ENCODE measurements around the gene SLC16A12. TPM values are rescaled to one million over a fixed set of nuclear protein-coding genes. Genes with fewer than 3 reads are reported as not detected.
"Not testable (repeated sequence)": the region's sequence is repeated elsewhere in the genome, so short reads cannot be mapped to it uniquely, and the experiment has no call there.

Gene SLC16A12
- total and polyA plus RNA-seq, 4 donors = 0.03 to 10.7 (median 0.94) TPM

DNA sequence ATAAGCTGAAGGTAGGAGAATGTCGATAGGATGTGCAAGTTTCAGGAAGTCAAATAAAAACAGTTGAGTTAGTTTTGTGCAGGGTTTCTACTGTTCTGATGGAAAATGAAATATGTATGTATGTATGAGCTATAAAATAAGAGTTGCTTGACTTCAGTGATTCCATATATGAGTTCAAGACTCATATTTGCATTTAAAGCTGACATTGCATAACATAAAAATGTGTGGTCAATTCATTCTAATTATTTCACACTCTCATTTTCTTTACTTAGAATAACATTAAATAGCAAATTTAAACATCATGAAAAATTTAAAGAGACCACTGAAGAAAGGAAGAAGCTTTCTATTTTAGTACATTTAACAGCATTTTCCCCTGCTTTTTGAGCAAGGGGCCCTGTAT is 83.2 kb downstream of the SLC16A12 start (continued):
- TF ChIP-seq, protein P1, sequence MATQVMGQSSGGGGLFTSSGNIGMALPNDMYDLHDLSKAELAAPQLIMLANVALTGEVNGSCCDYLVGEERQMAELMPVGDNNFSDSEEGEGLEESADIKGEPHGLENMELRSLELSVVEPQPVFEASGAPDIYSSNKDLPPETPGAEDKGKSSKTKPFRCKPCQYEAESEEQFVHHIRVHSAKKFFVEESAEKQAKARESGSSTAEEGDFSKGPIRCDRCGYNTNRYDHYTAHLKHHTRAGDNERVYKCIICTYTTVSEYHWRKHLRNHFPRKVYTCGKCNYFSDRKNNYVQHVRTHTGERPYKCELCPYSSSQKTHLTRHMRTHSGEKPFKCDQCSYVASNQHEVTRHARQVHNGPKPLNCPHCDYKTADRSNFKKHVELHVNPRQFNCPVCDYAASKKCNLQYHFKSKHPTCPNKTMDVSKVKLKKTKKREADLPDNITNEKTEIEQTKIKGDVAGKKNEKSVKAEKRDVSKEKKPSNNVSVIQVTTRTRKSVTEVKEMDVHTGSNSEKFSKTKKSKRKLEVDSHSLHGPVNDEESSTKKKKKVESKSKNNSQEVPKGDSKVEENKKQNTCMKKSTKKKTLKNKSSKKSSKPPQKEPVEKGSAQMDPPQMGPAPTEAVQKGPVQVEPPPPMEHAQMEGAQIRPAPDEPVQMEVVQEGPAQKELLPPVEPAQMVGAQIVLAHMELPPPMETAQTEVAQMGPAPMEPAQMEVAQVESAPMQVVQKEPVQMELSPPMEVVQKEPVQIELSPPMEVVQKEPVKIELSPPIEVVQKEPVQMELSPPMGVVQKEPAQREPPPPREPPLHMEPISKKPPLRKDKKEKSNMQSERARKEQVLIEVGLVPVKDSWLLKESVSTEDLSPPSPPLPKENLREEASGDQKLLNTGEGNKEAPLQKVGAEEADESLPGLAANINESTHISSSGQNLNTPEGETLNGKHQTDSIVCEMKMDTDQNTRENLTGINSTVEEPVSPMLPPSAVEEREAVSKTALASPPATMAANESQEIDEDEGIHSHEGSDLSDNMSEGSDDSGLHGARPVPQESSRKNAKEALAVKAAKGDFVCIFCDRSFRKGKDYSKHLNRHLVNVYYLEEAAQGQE (IDR thresholded peaks at IDR 0.05) = no peak
- TF ChIP-seq FOXA2 (IDR thresholded peaks at IDR 0.05) (no peak), NR2F2 (IDR thresholded peaks at IDR 0.05) (no peak), YY1 (IDR thresholded peaks at IDR 0.05) (no peak)
- TF ChIP-seq, protein P2, sequence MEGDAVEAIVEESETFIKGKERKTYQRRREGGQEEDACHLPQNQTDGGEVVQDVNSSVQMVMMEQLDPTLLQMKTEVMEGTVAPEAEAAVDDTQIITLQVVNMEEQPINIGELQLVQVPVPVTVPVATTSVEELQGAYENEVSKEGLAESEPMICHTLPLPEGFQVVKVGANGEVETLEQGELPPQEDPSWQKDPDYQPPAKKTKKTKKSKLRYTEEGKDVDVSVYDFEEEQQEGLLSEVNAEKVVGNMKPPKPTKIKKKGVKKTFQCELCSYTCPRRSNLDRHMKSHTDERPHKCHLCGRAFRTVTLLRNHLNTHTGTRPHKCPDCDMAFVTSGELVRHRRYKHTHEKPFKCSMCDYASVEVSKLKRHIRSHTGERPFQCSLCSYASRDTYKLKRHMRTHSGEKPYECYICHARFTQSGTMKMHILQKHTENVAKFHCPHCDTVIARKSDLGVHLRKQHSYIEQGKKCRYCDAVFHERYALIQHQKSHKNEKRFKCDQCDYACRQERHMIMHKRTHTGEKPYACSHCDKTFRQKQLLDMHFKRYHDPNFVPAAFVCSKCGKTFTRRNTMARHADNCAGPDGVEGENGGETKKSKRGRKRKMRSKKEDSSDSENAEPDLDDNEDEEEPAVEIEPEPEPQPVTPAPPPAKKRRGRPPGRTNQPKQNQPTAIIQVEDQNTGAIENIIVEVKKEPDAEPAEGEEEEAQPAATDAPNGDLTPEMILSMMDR (IDR thresholded peaks at IDR 0.05; ENCODE audit: low read depth, low read length, missing input control) = no peak
- TF ChIP-seq, protein P3, sequence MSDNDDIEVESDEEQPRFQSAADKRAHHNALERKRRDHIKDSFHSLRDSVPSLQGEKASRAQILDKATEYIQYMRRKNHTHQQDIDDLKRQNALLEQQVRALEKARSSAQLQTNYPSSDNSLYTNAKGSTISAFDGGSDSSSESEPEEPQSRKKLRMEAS (IDR thresholded peaks at IDR 0.05) = no peak

DNA sequence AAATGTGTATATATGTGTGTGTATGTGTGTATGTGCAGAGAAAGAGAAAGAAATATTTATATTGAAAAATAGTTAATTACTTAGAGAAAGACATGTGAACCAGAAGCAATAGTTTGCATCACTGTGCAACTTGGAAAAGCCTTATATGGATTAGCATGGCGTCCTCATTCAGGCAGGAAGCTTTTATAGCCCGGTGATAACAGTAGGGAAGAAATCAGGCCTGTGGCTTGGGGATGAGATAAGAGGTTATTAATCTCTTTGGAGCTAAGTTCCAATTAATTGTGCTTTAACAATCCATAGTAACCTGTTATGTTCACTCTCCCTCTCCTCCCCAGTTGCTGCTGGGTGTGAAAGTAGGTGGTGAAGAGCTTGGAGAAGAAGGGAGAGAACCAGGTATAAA is 84.5 kb downstream of the SLC16A12 start:
- H3K4me3 ChIP-seq (ENCODE audit: low read depth in 1 of 3, low read length in 3 of 3) = no peak overlapping the region
- no peaks in the 10 kb centered on the region for H3K4me1 ChIP-seq (ENCODE audit: control insufficient read depth in 4 of 4, insufficient read depth in 4 of 4, low read length in 3 of 4)
- H3K27me3 ChIP-seq (ENCODE audit: control insufficient read depth in 4 of 4, insufficient read depth in 4 of 4, low read length in 3 of 4) = no peaks in the 10 kb centered on the region
- no peak overlapping the region for H3K9ac ChIP-seq (ENCODE audit: low read depth in 1 of 2, low read length in 2 of 2)
- no peaks in the 10 kb centered on the region for H3K36me3 ChIP-seq (ENCODE audit: control insufficient read depth in 4 of 4, insufficient read depth in 3 of 4, low read depth in 1 of 4, low read length in 3 of 4)
- no peak overlapping the region for H3K27ac ChIP-seq (ENCODE audit: low read depth in 1 of 2, low read length in 2 of 2)
- no peaks in the 10 kb centered on the region for H3K9me3 ChIP-seq (ENCODE audit: control insufficient read depth in 4 of 4, low read length in 3 of 4)
- no peak for DNase-seq (ENCODE audit: low spot score)
- WGBS = 75% methylated on average over 2 of the region's 2 CpGs
- TF ChIP-seq FOXA1 (IDR thresholded peaks at IDR 0.05) (no peak), RXRA (IDR thresholded peaks at IDR 0.05) (no peak), EGR1 (IDR thresholded peaks at IDR 0.05; ENCODE audit: low read depth in 2 of 2) (no peak), TAF1 (conservative IDR thresholded peaks at IDR 0.05) (no peak), YY1 (IDR thresholded peaks at IDR 0.05) (no peak), NR2F2 (IDR thresholded peaks at IDR 0.05) (no peak), RAD21 (IDR thresholded peaks at IDR 0.05) (no peak)
- TF ChIP-seq, protein P1 (IDR thresholded peaks at IDR 0.05) = no peak
- TF ChIP-seq, protein P2 (IDR thresholded peaks at IDR 0.05; ENCODE audit: low read depth, low read length, missing input control) = no peak
- TF ChIP-seq, protein P4, sequence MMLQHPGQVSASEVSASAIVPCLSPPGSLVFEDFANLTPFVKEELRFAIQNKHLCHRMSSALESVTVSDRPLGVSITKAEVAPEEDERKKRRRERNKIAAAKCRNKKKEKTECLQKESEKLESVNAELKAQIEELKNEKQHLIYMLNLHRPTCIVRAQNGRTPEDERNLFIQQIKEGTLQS (IDR thresholded peaks at IDR 0.05) = no peak
- TF ChIP-seq, protein P3 (IDR thresholded peaks at IDR 0.05) = no peak

DNA sequence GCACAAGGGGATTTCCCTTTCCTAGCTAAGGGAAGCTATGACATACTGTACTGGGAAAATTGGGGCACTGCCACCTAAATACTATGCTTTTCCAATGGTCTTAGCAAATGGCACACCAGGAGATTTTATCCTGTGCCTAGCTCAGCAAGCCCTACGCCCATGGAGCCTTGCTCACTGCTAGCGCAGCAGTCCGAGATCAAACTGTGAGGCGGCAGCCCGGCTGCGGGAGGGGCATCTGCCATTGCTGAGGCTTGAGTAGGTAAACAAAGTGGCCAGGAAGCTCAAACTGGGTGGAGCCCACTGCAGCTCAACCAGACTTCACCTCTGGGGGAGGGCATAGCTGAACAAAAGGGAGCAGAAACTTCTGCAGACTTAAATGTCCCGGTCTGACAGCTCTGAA is 90.6 kb downstream of the SLC16A12 start:
- H3K27ac ChIP-seq (ENCODE audit: low read depth in 1 of 2, low read length in 2 of 2); H3K36me3 ChIP-seq (ENCODE audit: control insufficient read depth in 4 of 4, insufficient read depth in 3 of 4, low read depth in 1 of 4, low read length in 3 of 4); H3K4me3 ChIP-seq (ENCODE audit: low read depth in 1 of 3, low read length in 3 of 3); DNase-seq (ENCODE audit: low spot score); H3K27me3 ChIP-seq (ENCODE audit: control insufficient read depth in 4 of 4, insufficient read depth in 4 of 4, low read length in 3 of 4); H3K9ac ChIP-seq (ENCODE audit: low read depth in 1 of 2, low read length in 2 of 2); H3K9me3 ChIP-seq (ENCODE audit: control insufficient read depth in 4 of 4, low read length in 3 of 4): not testable (repeated sequence)
- 72% methylated on average over 7 of the region's 7 CpGs for WGBS
- peaks cover 2 to 13% (median 5%) of the 10 kb centered on the region in 4 donors for H3K4me1 ChIP-seq (ENCODE audit: control insufficient read depth in 4 of 4, insufficient read depth in 4 of 4, low read length in 3 of 4)

Measured in liver (tissue), 9 donors.